ENCODE results near the gene DNM2.

DNA sequence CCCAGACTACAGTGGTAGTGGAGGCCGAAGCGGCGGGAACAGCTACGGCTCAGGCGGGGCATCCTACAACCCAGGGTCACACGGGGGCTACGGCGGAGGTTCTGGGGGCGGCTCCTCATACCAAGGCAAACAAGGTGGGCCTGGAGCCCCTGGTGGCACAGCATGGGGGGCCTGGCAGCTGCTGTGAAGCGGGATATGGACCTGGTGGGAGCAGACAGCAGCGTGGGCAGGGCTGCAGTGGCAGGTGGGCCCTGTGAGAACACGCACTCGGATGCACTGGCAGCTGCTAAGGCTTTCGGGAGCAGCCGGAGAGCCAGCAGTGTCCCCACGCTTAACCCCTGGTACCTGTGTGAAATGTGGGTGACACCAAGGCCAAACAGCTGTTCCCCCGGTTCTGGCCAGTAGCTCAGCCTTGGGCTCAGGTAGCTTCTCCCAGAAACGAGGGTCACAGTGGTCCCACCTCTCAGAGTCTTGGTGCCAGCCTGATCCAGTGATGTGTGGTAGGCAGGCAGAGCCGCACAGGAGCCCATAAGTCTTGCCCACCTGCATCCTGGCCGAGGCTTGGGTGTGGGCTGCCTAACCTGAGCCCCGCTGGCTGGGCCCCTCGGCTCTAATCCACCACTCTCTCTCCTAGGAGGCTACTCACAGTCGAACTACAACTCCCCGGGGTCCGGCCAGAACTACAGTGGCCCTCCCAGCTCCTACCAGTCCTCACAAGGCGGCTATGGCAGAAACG is 29.2 kb upstream of the DNM2 start:
- TF ChIP-seq, protein P1, sequence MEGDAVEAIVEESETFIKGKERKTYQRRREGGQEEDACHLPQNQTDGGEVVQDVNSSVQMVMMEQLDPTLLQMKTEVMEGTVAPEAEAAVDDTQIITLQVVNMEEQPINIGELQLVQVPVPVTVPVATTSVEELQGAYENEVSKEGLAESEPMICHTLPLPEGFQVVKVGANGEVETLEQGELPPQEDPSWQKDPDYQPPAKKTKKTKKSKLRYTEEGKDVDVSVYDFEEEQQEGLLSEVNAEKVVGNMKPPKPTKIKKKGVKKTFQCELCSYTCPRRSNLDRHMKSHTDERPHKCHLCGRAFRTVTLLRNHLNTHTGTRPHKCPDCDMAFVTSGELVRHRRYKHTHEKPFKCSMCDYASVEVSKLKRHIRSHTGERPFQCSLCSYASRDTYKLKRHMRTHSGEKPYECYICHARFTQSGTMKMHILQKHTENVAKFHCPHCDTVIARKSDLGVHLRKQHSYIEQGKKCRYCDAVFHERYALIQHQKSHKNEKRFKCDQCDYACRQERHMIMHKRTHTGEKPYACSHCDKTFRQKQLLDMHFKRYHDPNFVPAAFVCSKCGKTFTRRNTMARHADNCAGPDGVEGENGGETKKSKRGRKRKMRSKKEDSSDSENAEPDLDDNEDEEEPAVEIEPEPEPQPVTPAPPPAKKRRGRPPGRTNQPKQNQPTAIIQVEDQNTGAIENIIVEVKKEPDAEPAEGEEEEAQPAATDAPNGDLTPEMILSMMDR (IDR thresholded peaks at IDR 0.05; ENCODE audit: insufficient read depth, low read length): no peak
- TF ChIP-seq, protein P2, sequence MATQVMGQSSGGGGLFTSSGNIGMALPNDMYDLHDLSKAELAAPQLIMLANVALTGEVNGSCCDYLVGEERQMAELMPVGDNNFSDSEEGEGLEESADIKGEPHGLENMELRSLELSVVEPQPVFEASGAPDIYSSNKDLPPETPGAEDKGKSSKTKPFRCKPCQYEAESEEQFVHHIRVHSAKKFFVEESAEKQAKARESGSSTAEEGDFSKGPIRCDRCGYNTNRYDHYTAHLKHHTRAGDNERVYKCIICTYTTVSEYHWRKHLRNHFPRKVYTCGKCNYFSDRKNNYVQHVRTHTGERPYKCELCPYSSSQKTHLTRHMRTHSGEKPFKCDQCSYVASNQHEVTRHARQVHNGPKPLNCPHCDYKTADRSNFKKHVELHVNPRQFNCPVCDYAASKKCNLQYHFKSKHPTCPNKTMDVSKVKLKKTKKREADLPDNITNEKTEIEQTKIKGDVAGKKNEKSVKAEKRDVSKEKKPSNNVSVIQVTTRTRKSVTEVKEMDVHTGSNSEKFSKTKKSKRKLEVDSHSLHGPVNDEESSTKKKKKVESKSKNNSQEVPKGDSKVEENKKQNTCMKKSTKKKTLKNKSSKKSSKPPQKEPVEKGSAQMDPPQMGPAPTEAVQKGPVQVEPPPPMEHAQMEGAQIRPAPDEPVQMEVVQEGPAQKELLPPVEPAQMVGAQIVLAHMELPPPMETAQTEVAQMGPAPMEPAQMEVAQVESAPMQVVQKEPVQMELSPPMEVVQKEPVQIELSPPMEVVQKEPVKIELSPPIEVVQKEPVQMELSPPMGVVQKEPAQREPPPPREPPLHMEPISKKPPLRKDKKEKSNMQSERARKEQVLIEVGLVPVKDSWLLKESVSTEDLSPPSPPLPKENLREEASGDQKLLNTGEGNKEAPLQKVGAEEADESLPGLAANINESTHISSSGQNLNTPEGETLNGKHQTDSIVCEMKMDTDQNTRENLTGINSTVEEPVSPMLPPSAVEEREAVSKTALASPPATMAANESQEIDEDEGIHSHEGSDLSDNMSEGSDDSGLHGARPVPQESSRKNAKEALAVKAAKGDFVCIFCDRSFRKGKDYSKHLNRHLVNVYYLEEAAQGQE (IDR thresholded peaks at IDR 0.05; ENCODE audit: insufficient replicate concordance, low read depth): no peak
- TF ChIP-seq POLR2AphosphoS5 (IDR thresholded peaks at IDR 0.05; ENCODE audit: low read depth) (peak; percentile 59; the same call in 1 of the 2 replicates), GABPA (IDR thresholded peaks at IDR 0.05; ENCODE audit: low read depth) (no peak), SPI1 (IDR thresholded peaks at IDR 0.05; ENCODE audit: borderline replicate concordance, low read depth) (no peak)
